HepG2 (cell line): ENCODE data around the gene TBX15. TPM values are rescaled to one million over a fixed set of nuclear protein-coding genes. Genes with fewer than 3 reads are reported as not detected.
A peak's percentile ranks its signal among the peaks of the same experiment; 100 is the strongest.

Experiments
- ZMAT3 ChIP-seq: sonication (generic); formaldehyde crosslinking; conservative IDR thresholded peaks from 2 replicates; pipeline ENCODE4 v1.7.0; 2021; ENCODE audit warnings: missing genetic modification reagents
- ZNF30 ChIP-seq: sonication (generic); formaldehyde crosslinking; IDR thresholded peaks from 2 replicates; pipeline ENCODE4 v1.5.0; 2020; ENCODE audit warnings: mild to moderate bottlenecking, missing genetic modification reagents
- polyA plus RNA-seq, 8 experiments: library from polyadenylated mRNA; depleted of rRNA in 3 of 8; stranded (reverse) in 7 of 8; unstranded in 1 of 8; fragments of >200 nt; fragmentation: Illumina TruSeq in 4 of 8; extraction: Trizol in 4 of 8; gene quantifications; 2 replicates each; pipeline versions ENCODE4 v1.2.1 to v1.2.3, GENCODE V29; 2011 to 2016; ENCODE audit warnings: low read depth in 4 of 8, missing spikeins in 1 of 8, mixed read lengths in 1 of 8; ENCODE audit not compliant: insufficient read depth in 1 of 8
- total RNA-seq, 5 experiments: library from RNA; depleted of rRNA; stranded (reverse); fragments of >200 nt; fragmentation: Illumina TruSeq; extraction: Trizol; gene quantifications; 2 replicates each; pipeline ENCODE4 v1.2.3, GENCODE V29; 2016; ENCODE audit warnings: low read depth in 1 of 5
- TF ChIP-seq, protein P1 (sequence below), 2 experiments: sonication (generic) in 1 of 2; formaldehyde crosslinking in 1 of 2; IDR thresholded peaks; 2 replicates each; pipeline versions ENCODE4 v1.4.0 to v1.6.1; 2016 to 2020; ENCODE audit warnings: borderline replicate concordance in 1 of 2, low read depth in 1 of 2, mild to moderate bottlenecking in 1 of 2, missing genetic modification reagents in 1 of 2
- TF ChIP-seq, protein P2 (sequence below): sonication (generic); formaldehyde crosslinking; IDR thresholded peaks from 2 replicates; pipeline ENCODE4 v1.5.1; 2020; ENCODE audit warnings: mild to moderate bottlenecking, missing genetic modification reagents, borderline replicate concordance
- TF ChIP-seq, protein P3 (sequence below): sonication (generic); formaldehyde crosslinking; IDR thresholded peaks from 2 replicates; pipeline ENCODE4 v1.4.0; 2020; ENCODE audit warnings: missing genetic modification reagents
- TF ChIP-seq, protein P4 (sequence below): sonication (generic); formaldehyde crosslinking; conservative IDR thresholded peaks from 2 replicates; pipeline ENCODE4 v1.4.0; 2020; ENCODE audit warnings: missing genetic modification reagents
- TF ChIP-seq, protein P5 (sequence below): IDR thresholded peaks from 2 replicates; pipeline ENCODE4 v1.6.1; 2016; ENCODE audit warnings: control low read depth
- TF ChIP-seq, protein P6 (sequence below): sonication (generic); formaldehyde crosslinking; IDR thresholded peaks from 2 replicates; pipeline ENCODE4; 2020; ENCODE audit warnings: missing genetic modification reagents, mild to moderate bottlenecking, borderline replicate concordance
- TF ChIP-seq, protein P7 (sequence below): sonication (generic); formaldehyde crosslinking; IDR thresholded peaks from 2 replicates; pipeline ENCODE4 v1.8.1; 2023; ENCODE audit warnings: mild to moderate bottlenecking, missing genetic modification reagents, borderline replicate concordance
- TF ChIP-seq, protein P8 (sequence below): sonication (generic); formaldehyde crosslinking; IDR thresholded peaks from 2 replicates; pipeline ENCODE4 v1.4.0; 2020; ENCODE audit warnings: missing genetic modification reagents

TBX15 gene
- total and polyA plus RNA-seq, 2 of the 13 experiments (the other 11 are each of a cell fraction or from before 2014, with no cell fraction given) = 0.42 to 1.9 TPM

DNA sequence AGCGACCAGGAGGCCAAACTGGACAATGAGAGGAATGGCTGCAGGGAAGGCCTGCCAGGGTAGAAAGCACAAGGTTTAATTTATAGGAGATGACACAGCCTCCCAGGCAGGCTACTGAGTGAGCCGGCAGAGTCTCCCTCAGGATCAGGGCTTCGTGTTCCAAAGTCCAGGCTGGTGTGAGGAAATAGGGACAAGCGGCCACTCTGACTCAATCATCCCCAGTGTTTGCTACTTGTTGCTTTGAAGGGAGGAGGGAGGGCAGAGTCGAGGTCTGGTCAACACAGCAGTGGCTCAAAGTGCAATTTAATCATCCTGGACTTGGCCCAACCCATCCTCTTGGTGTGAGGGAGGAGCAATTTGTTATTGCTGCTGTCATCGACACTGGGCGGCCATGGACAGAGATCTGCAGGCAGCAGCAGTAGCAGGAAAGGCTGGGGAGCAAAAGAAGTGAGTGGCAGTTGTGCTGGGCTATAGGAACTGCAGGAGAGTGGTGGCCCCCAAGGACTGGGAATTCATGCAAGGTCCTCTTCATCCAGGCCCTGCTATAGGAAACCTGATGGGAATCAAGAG lies 27.5 kb downstream of the TBX15 start (continued):
- TF ChIP-seq, protein P1, sequence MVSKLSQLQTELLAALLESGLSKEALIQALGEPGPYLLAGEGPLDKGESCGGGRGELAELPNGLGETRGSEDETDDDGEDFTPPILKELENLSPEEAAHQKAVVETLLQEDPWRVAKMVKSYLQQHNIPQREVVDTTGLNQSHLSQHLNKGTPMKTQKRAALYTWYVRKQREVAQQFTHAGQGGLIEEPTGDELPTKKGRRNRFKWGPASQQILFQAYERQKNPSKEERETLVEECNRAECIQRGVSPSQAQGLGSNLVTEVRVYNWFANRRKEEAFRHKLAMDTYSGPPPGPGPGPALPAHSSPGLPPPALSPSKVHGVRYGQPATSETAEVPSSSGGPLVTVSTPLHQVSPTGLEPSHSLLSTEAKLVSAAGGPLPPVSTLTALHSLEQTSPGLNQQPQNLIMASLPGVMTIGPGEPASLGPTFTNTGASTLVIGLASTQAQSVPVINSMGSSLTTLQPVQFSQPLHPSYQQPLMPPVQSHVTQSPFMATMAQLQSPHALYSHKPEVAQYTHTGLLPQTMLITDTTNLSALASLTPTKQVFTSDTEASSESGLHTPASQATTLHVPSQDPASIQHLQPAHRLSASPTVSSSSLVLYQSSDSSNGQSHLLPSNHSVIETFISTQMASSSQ (IDR thresholded peaks at IDR 0.05; ENCODE audit: low read depth) = peak; percentile 73
- TF ChIP-seq, protein P1 (CRISPR knock-in tag; IDR thresholded peaks at IDR 0.05; ENCODE audit: borderline replicate concordance) = peak; percentile 93
- TF ChIP-seq ZNF30 (no peak), ZMAT3 (CRISPR knock-in tag) (no peak; the same call in 1 of the 2 replicates)
- TF ChIP-seq, protein P2, sequence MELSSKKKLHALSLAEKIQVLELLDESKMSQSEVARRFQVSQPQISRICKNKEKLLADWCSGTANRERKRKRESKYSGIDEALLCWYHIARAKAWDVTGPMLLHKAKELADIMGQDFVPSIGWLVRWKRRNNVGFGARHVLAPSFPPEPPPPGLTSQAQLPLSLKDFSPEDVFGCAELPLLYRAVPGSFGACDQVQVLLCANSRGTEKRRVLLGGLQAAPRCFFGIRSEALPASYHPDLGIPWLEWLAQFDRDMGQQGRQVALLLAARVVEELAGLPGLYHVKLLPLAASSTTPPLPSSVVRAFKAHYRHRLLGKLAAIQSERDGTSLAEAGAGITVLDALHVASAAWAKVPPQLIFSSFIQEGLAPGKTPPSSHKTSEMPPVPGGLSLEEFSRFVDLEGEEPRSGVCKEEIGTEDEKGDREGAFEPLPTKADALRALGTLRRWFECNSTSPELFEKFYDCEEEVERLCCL = no peak
- TF ChIP-seq, protein P3, sequence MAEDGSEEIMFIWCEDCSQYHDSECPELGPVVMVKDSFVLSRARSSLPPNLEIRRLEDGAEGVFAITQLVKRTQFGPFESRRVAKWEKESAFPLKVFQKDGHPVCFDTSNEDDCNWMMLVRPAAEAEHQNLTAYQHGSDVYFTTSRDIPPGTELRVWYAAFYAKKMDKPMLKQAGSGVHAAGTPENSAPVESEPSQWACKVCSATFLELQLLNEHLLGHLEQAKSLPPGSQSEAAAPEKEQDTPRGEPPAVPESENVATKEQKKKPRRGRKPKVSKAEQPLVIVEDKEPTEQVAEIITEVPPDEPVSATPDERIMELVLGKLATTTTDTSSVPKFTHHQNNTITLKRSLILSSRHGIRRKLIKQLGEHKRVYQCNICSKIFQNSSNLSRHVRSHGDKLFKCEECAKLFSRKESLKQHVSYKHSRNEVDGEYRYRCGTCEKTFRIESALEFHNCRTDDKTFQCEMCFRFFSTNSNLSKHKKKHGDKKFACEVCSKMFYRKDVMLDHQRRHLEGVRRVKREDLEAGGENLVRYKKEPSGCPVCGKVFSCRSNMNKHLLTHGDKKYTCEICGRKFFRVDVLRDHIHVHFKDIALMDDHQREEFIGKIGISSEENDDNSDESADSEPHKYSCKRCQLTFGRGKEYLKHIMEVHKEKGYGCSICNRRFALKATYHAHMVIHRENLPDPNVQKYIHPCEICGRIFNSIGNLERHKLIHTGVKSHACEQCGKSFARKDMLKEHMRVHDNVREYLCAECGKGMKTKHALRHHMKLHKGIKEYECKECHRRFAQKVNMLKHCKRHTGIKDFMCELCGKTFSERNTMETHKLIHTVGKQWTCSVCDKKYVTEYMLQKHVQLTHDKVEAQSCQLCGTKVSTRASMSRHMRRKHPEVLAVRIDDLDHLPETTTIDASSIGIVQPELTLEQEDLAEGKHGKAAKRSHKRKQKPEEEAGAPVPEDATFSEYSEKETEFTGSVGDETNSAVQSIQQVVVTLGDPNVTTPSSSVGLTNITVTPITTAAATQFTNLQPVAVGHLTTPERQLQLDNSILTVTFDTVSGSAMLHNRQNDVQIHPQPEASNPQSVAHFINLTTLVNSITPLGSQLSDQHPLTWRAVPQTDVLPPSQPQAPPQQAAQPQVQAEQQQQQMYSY (CRISPR knock-in tag) = no peak
- TF ChIP-seq, protein P4, sequence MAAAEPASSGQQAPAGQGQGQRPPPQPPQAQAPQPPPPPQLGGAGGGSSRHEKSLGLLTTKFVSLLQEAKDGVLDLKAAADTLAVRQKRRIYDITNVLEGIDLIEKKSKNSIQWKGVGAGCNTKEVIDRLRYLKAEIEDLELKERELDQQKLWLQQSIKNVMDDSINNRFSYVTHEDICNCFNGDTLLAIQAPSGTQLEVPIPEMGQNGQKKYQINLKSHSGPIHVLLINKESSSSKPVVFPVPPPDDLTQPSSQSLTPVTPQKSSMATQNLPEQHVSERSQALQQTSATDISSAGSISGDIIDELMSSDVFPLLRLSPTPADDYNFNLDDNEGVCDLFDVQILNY (CRISPR knock-in tag) = no peak
- TF ChIP-seq, protein P5, sequence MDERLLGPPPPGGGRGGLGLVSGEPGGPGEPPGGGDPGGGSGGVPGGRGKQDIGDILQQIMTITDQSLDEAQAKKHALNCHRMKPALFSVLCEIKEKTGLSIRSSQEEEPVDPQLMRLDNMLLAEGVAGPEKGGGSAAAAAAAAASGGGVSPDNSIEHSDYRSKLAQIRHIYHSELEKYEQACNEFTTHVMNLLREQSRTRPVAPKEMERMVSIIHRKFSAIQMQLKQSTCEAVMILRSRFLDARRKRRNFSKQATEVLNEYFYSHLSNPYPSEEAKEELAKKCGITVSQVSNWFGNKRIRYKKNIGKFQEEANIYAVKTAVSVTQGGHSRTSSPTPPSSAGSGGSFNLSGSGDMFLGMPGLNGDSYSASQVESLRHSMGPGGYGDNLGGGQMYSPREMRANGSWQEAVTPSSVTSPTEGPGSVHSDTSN (CRISPR knock-in tag) = no peak
- TF ChIP-seq, protein P6, sequence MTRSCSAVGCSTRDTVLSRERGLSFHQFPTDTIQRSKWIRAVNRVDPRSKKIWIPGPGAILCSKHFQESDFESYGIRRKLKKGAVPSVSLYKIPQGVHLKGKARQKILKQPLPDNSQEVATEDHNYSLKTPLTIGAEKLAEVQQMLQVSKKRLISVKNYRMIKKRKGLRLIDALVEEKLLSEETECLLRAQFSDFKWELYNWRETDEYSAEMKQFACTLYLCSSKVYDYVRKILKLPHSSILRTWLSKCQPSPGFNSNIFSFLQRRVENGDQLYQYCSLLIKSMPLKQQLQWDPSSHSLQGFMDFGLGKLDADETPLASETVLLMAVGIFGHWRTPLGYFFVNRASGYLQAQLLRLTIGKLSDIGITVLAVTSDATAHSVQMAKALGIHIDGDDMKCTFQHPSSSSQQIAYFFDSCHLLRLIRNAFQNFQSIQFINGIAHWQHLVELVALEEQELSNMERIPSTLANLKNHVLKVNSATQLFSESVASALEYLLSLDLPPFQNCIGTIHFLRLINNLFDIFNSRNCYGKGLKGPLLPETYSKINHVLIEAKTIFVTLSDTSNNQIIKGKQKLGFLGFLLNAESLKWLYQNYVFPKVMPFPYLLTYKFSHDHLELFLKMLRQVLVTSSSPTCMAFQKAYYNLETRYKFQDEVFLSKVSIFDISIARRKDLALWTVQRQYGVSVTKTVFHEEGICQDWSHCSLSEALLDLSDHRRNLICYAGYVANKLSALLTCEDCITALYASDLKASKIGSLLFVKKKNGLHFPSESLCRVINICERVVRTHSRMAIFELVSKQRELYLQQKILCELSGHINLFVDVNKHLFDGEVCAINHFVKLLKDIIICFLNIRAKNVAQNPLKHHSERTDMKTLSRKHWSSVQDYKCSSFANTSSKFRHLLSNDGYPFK (CRISPR knock-in tag) = peak; percentile 75; the same call in 1 of the 2 replicates
- TF ChIP-seq, protein P7, sequence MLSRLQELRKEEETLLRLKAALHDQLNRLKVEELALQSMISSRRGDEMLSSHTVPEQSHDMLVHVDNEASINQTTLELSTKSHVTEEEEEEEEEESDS = no peak
- TF ChIP-seq, protein P8, sequence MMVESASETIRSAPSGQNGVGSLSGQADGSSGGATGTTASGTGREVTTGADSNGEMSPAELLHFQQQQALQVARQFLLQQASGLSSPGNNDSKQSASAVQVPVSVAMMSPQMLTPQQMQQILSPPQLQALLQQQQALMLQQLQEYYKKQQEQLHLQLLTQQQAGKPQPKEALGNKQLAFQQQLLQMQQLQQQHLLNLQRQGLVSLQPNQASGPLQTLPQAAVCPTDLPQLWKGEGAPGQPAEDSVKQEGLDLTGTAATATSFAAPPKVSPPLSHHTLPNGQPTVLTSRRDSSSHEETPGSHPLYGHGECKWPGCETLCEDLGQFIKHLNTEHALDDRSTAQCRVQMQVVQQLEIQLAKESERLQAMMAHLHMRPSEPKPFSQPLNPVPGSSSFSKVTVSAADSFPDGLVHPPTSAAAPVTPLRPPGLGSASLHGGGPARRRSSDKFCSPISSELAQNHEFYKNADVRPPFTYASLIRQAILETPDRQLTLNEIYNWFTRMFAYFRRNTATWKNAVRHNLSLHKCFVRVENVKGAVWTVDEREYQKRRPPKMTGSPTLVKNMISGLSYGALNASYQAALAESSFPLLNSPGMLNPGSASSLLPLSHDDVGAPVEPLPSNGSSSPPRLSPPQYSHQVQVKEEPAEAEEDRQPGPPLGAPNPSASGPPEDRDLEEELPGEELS (CRISPR knock-in tag) = peak; percentile 96
